H9 (cell line): ENCODE measurements around the gene RNF224. TPM values are rescaled to one million over a fixed set of nuclear protein-coding genes. Genes with fewer than 3 reads are reported as not detected.
A peak's percentile ranks its signal among the peaks of the same experiment; 100 is the strongest.

Experiments used
- DNase-seq: peaks from one replicate; pipeline ENCODE4 v3.0.0-alpha.2; 2017
- H2AFZ ChIP-seq: one replicate; pipeline ENCODE4 v1.6.1; 2013; ENCODE audit warnings: mild to moderate bottlenecking, low read length, control low read depth, moderate library complexity
- H2AK5ac ChIP-seq: 2 replicates; pipeline ENCODE4 v1.6.1; 2013; ENCODE audit warnings: low read length, control low read depth, mixed read lengths; ENCODE audit not compliant: insufficient read length
- H2BK120ac ChIP-seq: one replicate; pipeline ENCODE4 v1.6.1; 2013; ENCODE audit warnings: low read depth, mild to moderate bottlenecking, low read length, control low read depth, inconsistent platforms; ENCODE audit not compliant: poor library complexity, severe bottlenecking
- H2BK12ac ChIP-seq: 2 replicates; pipeline ENCODE4 v1.6.1; 2013; ENCODE audit warnings: low read length, control low read depth, mixed read lengths, low read depth; ENCODE audit not compliant: insufficient read length
- H2BK15ac ChIP-seq: 2 replicates; pipeline ENCODE4 v1.6.1; 2013; ENCODE audit warnings: low read depth, low read length, control low read depth
- H2BK20ac ChIP-seq: one replicate; pipeline ENCODE4 v1.6.1; 2013; ENCODE audit warnings: low read depth, mild to moderate bottlenecking, low read length, control low read depth, inconsistent platforms; ENCODE audit not compliant: poor library complexity, severe bottlenecking
- H2BK5ac ChIP-seq: 2 replicates; pipeline ENCODE4 v1.6.1; 2013; ENCODE audit warnings: low read length, control low read depth, mixed read lengths; ENCODE audit not compliant: insufficient read length
- H3K14ac ChIP-seq: 2 replicates; pipeline ENCODE4 v1.6.1; 2013; ENCODE audit warnings: low read length, control low read depth; ENCODE audit not compliant: insufficient read depth
- H3K18ac ChIP-seq: 2 replicates; pipeline ENCODE4 v1.6.1; 2013; ENCODE audit warnings: low read depth, mild to moderate bottlenecking, mixed read lengths, low read length, control low read depth; ENCODE audit not compliant: insufficient read length
- H3K23ac ChIP-seq: 2 replicates; pipeline ENCODE4 v1.6.1; 2013; ENCODE audit warnings: low read length, control low read depth, mixed read lengths, low read depth; ENCODE audit not compliant: insufficient read length
- H3K23me2 ChIP-seq: 2 replicates; pipeline ENCODE4 v1.6.1; 2013; ENCODE audit warnings: low read depth, mild to moderate bottlenecking, mixed read lengths, low read length, control low read depth; ENCODE audit not compliant: insufficient read length, poor library complexity, severe bottlenecking
- H3K27ac ChIP-seq: 2 replicates; pipeline ENCODE4 v1.5.1; 2013; ENCODE audit warnings: low read length, control low read depth, mixed read lengths, low read depth; ENCODE audit not compliant: insufficient read length
- H3K27me3 ChIP-seq: 2 replicates; pipeline ENCODE4 v1.6.1; 2013; ENCODE audit warnings: low read length, control low read depth, inconsistent platforms; ENCODE audit not compliant: insufficient read depth
- H3K4ac ChIP-seq: 2 replicates; pipeline ENCODE4 v1.6.1; 2013; ENCODE audit warnings: low read depth, mild to moderate bottlenecking, control low read depth, inconsistent platforms, low read length, moderate library complexity
- H3K4me1 ChIP-seq: 2 replicates; pipeline ENCODE4 v1.6.1; 2013; ENCODE audit warnings: low read length, control low read depth, inconsistent platforms; ENCODE audit not compliant: insufficient read depth
- H3K4me2 ChIP-seq: 2 replicates; pipeline ENCODE4 v1.6.1; 2013; ENCODE audit warnings: low read length, control low read depth, mixed read lengths; ENCODE audit not compliant: insufficient read length, insufficient read depth
- H3K56ac ChIP-seq: 2 replicates; pipeline ENCODE4 v1.6.1; 2013; ENCODE audit warnings: low read depth, mild to moderate bottlenecking, mixed read lengths, low read length, control low read depth; ENCODE audit not compliant: insufficient read length
- H3K79me1 ChIP-seq: 2 replicates; pipeline ENCODE4 v1.6.1; 2013; ENCODE audit warnings: low read depth, mild to moderate bottlenecking, moderate library complexity, low read length, control low read depth, inconsistent platforms; ENCODE audit not compliant: insufficient read depth, poor library complexity, severe bottlenecking
- H3K79me2 ChIP-seq: 2 replicates; pipeline ENCODE4 v1.6.1; 2013; ENCODE audit warnings: low read length, control low read depth, inconsistent platforms; ENCODE audit not compliant: insufficient read depth
- H3K9ac ChIP-seq: 2 replicates; pipeline ENCODE4 v1.6.1; 2013; ENCODE audit warnings: low read length, control low read depth, mixed read lengths; ENCODE audit not compliant: insufficient read length; ENCODE audit errors: extremely low read depth
- H3K9me3 ChIP-seq: one replicate; pipeline ENCODE4 v1.6.1; 2013; ENCODE audit warnings: low read depth, low read length, inconsistent platforms; ENCODE audit not compliant: control insufficient read depth
- H3T11ph ChIP-seq: one replicate; pipeline ENCODE4 v1.6.1; 2013; ENCODE audit warnings: mild to moderate bottlenecking, low read length, control low read depth, inconsistent platforms
- H4K20me1 ChIP-seq: one replicate; pipeline ENCODE4 v1.6.1; 2013; ENCODE audit not compliant: control insufficient read depth, insufficient read length, insufficient read depth
- H4K5ac ChIP-seq: 2 replicates; pipeline ENCODE4 v1.6.1; 2013; ENCODE audit warnings: low read depth, mild to moderate bottlenecking, mixed read lengths, low read length, control low read depth; ENCODE audit not compliant: insufficient read length
- H4K8ac ChIP-seq: replicated peaks from 2 replicates; pipeline ENCODE4 v1.6.1; 2013; ENCODE audit warnings: low read length, control low read depth, mixed read lengths, low read depth; ENCODE audit not compliant: insufficient read length
- H4K91ac ChIP-seq: 2 replicates; pipeline ENCODE4 v1.6.1; 2013; ENCODE audit warnings: low read depth, mild to moderate bottlenecking, moderate library complexity, mixed read lengths, low read length, control low read depth; ENCODE audit not compliant: insufficient read length
- H3K27ac Mint-ChIP-seq, 3 experiments: 2 replicates in 2 of 3; 3 replicates in 1 of 3; pipeline ENCODE4 v1.8.0; 2020 to 2021; ENCODE audit warnings: mixed read lengths in 3 of 3, mild to moderate bottlenecking in 1 of 3, moderate library complexity in 1 of 3
- H3K27me3 Mint-ChIP-seq: 2 replicates; pipeline ENCODE4 v1.8.0; 2021; ENCODE audit warnings: low read depth, mild to moderate bottlenecking, moderate library complexity, mixed read lengths
- H3K36me3 Mint-ChIP-seq, 3 experiments: 2 replicates in 2 of 3; 3 replicates in 1 of 3; pipeline ENCODE4 v1.8.0; 2020 to 2021; ENCODE audit warnings: low read depth in 3 of 3, mixed read lengths in 3 of 3; ENCODE audit not compliant: insufficient read depth in 1 of 3
- H3K4me1 Mint-ChIP-seq, 2 experiments: 2 replicates each; pipeline ENCODE4 v1.8.0; 2020; ENCODE audit warnings: mixed read lengths in 2 of 2
- H3K4me3 Mint-ChIP-seq, 2 experiments: 2 replicates in 1 of 2; 3 replicates in 1 of 2; pipeline ENCODE4 v1.8.0; 2020 to 2021; ENCODE audit warnings: mild to moderate bottlenecking in 2 of 2, mixed read lengths in 2 of 2, moderate library complexity in 1 of 2
- H3K9me3 Mint-ChIP-seq, 2 experiments: 2 replicates in 1 of 2; 3 replicates in 1 of 2; pipeline ENCODE4 v1.8.0; 2020; ENCODE audit warnings: mild to moderate bottlenecking in 2 of 2, mixed read lengths in 2 of 2, moderate library complexity in 1 of 2
- CTCF ChIP-seq: fragments of 200-600 bp; sonication (generic); conservative IDR thresholded peaks from 3 replicates; pipeline ENCODE4 v1.8.0; 2021; ENCODE audit warnings: antibody characterized with exemption, mild to moderate bottlenecking
- WGBS: extraction: QIAGEN DNeasy Blood & Tissue Kit; methylation state at CpG from one replicate; pipeline ENCODE4 v1.1.7; 2013; ENCODE audit warnings: missing lambda C conversion rate, low lambda C conversion rate, mixed read lengths; ENCODE audit not compliant: insufficient read length; ENCODE audit errors: extremely low coverage; 5-methylcytosine and 5-hydroxymethylcytosine counted together
- total RNA-seq: library from RNA; stranded (reverse); gene quantifications from 2 replicates; pipeline ENCODE4 v1.2.1, GENCODE V29; 2021

Gene RNF224
- total RNA-seq, 1 experiment from 2014 or later = 0.15 TPM

DNA sequence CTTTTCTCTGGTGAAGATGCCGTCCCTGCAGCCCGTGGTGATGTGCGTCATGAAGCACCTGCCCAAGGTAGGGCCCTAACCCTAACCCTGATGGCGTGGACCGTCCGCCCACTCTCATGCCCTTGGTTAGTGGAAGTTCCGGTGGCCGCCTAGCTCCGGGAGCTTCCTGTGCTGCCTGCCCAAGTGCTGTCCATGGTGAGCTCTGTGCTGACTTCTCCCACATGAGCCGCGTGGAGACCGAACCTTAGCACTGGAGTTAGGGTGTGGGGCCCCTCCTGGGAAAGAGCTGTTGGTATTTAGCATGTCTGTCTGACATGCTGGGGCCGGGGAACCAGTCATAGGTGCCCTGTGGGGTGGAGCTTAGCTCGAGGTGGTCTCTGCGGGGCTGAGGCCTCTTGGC lies 29.1 kb downstream of the RNF224 start:
- no peak overlapping the region for H3K14ac ChIP-seq
- H3K56ac ChIP-seq = no peak overlapping the region
- H3K27ac Mint-ChIP-seq = peak overlapping the region in 1 of 3 experiments; percentile 18; a peak in 1 of 7 replicates
- no peak overlapping the region for H2BK12ac ChIP-seq
- peak overlapping the region; percentile 68 for H3K4me2 ChIP-seq
- H2BK5ac ChIP-seq = no peak overlapping the region
- H4K8ac ChIP-seq = no peak overlapping the region
- peaks cover 6 to 16% of the 10 kb centered on the region in 2 experiments for H3K4me1 Mint-ChIP-seq
- DNase-seq = no peak
- no peaks in the 10 kb centered on the region for H3K4me1 ChIP-seq
- WGBS = no CpG with 5 or more reads among the region's 15 CpGs
- no peaks in the 10 kb centered on the region for H3K27me3 Mint-ChIP-seq
- no peak overlapping the region for H3T11ph ChIP-seq
- peaks cover 16 to 27% (median 25%) of the 10 kb centered on the region in 3 experiments; a peak in 6 of 7 replicates for H3K36me3 Mint-ChIP-seq
- H3K79me2 ChIP-seq = peaks cover 6% of the 10 kb centered on the region; the same call in 1 of the 2 replicates
- H3K4me3 Mint-ChIP-seq = peak overlapping the region; percentile 84 to 91
- no peaks in the 10 kb centered on the region for H4K20me1 ChIP-seq
- peak overlapping the region; percentile 43 for H3K9ac ChIP-seq
- no peaks in the 10 kb centered on the region for H3K27me3 ChIP-seq
- no peak overlapping the region for H3K23ac ChIP-seq
- H4K91ac ChIP-seq = no peak overlapping the region
- H2AK5ac ChIP-seq = no peak overlapping the region
- H3K23me2 ChIP-seq = peaks cover 14% of the 10 kb centered on the region
- H4K5ac ChIP-seq = no peak overlapping the region
- H3K4ac ChIP-seq = no peak overlapping the region
- H2AFZ ChIP-seq = no peak overlapping the region
- H2BK15ac ChIP-seq = no peak overlapping the region
- no peaks in the 10 kb centered on the region; a peak in 1 of 5 replicates for H3K9me3 Mint-ChIP-seq
- peaks cover 5% of the 10 kb centered on the region for H3K79me1 ChIP-seq
- H3K9me3 ChIP-seq = no peaks in the 10 kb centered on the region
- H2BK20ac ChIP-seq = no peak overlapping the region
- H2BK120ac ChIP-seq = no peak overlapping the region
- no peak overlapping the region for H3K27ac ChIP-seq
- no peak overlapping the region for H3K18ac ChIP-seq
- TF ChIP-seq CTCF = no peak
